HG03196 (cell line): ENCODE results near the gene PRSS27.

Experiments used
- ATAC-seq: cut with Tn5 transposase; IDR thresholded peaks from one replicate; pipeline ENCODE4 v1.9.1; 2021; ENCODE audit not compliant: unreplicated experiment

PRSS27 gene

DNA sequence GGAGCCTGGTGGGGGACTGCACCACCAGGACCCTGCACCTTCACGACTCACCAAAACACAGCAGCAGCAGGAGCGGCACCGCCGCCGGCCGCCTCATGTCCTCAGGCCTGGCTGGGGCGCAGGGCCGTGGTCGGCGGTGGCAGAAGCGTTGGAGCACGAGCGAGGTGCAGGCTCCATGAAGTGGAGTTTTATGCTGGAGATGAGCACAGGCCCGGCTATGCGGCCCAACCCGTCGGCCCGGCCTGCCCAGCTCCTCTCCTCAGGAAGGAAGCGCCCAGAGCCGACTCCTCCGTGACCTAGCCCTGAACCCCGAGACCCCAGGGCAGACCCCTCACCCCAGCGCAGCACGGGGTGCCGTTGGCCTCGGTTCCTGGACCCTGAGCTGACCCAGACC is at the start of gene PRSS27:
PRSS27 (minus strand) TSS at position 161 of the 394 bp plus-strand sequence; CDS start at position 97, 64 bp downstream.
- ATAC-seq: no peak

GRCh38 chr16:2769675-2770056 is 49.6 kb upstream of the PRSS27 start:
- ATAC-seq: no peak

GRCh38 chr16:2769100-2769529 is 49.1 kb upstream of the PRSS27 start:
- no peak for ATAC-seq

DNA sequence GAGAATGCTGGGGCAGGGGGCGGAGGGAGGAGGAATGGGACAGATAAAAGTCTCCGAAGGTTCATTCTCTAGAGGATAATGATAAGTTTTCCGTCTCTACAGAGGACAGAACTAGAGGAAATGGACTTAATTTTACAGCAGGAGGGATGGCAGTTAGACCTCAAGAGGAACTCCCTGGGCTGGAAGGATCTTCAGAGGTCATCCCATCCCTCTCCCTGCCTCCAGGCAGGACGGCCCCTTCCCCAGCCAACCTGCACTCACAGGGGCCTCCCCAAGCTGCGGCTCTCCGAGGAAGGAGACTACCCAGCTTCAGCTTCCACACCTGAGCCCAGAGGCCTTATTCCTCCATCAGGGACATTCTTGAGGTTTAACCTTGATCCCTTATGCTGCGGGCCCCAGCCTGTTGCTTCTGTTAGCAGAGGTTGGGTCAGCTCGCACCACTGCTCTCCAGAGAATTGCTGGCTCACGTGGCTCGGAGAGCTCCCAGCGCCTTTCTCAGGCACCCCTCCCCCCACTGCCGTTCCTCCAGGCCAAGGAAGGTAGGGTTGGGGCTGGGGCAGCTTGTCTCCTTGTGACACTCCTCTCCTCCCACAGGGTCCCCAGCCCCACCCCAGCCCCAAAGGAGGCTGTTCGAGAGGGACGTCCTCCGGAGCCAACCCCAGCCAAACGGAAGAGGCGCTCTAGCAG is 48.5 kb upstream of the PRSS27 start:
- no peak for ATAC-seq

DNA sequence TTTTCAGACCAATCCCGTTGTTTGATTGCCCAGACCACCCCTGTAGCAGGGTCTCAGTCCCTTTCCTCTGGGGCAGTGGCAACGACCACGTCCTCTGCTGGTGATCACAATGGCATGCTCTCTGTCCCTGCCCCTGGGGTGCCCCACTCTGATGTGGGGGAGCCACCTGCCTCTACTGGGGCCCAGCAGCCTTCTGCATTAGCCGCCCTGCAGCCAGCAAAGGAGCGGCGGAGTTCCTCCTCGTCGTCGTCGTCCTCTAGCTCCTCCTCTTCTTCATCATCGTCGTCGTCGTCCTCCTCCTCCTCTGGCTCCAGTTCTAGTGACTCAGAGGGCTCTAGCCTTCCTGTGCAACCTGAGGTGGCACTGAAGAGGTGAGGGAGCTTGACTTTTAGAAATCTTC is 47.9 kb upstream of the PRSS27 start:
- ATAC-seq: no peak

DNA sequence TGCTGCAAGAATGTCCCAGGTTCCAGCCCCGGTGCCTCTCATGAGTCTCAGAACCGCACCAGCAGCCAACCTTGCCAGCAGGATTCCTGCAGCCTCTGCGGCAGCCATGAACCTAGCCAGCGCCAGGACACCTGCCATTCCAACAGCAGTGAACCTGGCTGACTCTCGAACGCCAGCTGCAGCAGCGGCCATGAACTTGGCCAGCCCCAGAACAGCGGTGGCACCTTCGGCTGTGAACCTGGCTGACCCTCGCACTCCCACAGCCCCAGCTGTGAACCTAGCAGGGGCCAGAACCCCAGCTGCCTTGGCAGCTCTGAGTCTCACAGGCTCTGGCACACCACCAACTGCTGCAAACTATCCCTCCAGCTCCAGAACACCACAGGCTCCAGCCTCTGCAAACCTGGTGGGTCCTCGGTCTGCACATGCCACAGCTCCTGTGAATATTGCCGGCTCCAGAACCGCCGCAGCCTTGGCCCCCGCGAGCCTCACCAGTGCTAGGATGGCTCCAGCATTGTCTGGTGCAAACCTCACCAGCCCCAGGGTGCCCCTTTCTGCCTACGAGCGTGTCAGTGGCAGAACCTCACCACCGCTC is 47.2 kb upstream of the PRSS27 start:
- no peak for ATAC-seq

DNA sequence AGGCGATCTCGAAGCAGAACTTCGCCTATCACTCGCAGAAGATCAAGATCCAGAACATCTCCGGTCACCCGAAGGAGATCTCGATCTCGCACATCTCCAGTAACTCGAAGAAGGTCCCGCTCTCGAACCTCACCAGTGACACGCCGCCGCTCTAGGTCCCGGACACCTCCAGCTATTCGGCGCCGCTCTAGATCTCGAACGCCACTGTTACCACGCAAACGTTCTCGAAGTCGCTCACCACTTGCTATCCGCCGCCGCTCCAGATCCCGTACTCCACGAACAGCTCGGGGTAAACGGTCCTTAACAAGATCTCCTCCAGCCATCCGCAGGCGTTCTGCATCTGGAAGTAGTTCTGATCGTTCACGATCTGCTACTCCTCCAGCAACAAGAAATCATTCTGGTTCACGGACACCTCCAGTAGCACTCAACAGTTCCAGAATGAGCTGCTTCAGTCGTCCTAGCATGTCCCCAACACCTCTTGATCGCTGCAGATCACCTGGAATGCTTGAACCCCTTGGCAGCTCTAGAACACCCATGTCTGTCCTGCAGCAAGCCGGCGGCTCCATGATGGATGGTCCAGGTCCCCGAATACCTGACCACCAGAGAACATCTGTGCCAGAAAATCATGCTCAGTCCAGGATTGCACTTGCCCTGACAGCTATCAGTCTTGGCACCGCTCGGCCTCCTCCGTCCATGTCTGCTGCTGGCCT is 46.6 kb upstream of the PRSS27 start:
- ATAC-seq: no peak

DNA sequence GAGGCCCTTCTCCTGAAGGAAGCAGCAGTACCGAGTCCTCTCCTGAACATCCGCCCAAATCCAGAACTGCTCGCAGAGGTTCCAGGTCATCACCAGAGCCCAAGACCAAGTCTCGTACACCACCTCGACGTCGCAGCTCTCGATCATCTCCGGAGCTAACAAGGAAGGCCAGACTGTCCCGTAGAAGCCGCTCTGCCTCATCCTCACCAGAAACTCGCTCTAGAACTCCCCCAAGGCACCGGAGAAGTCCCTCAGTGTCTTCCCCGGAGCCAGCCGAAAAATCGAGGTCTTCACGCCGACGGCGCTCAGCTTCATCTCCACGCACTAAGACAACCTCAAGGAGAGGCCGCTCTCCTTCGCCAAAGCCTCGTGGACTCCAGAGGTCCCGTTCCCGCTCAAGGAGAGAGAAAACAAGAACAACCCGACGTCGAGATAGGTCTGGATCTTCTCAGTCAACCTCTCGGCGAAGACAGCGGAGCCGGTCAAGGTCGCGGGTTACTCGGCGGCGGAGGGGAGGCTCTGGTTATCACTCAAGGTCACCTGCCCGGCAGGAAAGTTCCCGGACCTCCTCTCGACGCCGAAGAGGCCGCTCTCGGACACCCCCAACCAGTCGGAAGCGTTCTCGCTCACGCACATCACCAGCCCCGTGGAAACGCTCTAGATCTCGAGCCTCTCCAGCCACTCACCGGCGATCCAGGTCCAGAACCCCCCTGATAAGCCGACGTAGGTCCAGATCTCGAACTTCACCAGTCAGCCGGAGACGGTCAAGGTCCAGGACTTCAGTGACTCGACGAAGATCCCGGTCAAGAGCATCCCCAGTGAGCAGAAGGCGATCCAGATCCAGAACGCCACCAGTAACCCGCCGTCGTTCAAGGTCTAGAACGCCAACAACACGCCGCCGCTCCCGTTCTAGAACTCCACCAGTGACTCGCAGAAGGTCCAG is 45.7 kb upstream of the PRSS27 start:
- ATAC-seq: no peak

DNA sequence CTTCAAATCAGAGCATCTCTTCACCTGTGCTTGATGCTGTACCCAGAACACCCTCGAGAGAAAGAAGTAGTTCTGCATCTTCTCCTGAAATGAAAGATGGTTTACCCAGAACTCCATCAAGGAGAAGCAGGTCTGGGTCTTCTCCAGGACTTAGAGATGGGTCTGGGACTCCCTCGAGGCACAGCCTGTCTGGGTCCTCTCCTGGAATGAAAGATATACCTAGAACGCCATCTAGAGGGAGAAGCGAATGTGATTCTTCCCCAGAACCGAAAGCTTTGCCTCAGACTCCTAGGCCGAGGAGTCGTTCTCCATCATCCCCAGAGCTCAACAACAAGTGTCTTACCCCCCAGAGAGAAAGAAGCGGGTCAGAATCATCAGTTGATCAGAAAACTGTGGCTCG is 44.7 kb upstream of the PRSS27 start:
- no peak for ATAC-seq

GRCh38 chr16:2763173-2763572 is 43.1 kb upstream of the PRSS27 start:
- no peak for ATAC-seq

DNA sequence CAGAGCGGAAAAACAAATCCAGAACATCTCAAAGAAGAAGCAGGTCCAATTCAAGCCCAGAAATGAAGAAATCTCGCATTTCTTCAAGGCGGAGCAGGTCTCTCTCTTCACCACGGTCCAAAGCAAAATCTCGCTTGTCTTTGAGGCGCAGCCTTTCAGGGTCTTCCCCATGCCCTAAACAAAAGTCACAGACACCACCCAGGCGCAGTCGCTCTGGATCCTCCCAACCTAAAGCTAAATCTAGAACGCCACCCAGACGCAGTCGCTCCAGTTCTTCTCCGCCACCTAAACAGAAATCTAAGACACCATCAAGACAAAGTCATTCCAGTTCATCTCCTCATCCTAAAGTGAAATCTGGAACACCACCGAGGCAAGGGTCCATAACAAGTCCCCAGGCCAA is 42.7 kb upstream of the PRSS27 start:
- ATAC-seq: no peak

DNA sequence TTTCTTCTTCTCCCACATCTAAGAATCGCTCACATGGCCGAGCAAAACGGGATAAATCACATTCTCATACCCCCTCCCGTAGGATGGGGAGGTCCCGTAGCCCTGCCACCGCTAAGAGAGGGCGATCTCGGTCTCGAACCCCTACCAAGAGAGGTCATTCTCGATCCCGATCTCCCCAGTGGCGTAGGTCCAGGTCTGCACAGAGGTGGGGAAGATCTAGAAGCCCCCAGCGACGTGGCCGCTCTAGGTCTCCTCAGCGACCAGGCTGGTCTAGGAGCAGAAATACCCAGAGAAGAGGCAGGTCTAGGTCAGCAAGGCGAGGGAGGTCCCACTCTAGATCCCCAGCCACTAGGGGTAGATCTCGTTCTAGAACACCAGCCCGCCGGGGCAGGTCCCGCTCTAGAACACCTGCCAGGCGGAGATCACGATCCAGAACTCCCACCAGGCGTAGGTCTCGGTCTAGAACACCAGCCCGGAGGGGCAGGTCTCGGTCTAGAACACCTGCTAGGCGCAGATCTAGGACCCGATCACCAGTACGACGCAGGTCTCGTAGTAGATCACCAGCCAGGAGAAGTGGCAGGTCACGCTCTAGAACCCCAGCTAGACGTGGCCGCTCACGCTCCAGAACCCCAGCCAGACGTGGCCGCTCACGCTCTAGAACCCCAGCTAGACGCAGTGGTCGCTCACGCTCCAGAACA is 42.0 kb upstream of the PRSS27 start:
- ATAC-seq: no peak

DNA sequence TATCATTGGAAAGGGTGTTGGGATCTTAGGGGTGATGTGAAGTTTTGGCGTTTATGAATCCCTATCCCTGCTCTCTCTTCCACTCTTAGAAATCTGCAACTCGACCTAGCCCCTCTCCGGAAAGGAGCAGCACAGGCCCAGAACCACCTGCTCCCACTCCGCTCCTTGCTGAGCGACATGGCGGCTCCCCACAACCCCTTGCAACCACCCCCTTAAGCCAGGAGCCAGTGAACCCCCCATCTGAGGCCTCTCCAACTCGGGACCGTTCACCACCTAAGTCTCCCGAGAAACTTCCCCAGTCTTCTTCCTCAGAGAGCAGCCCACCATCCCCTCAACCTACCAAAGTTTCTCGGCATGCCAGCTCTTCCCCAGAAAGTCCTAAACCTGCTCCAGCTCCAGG is 41.4 kb upstream of the PRSS27 start:
- no peak for ATAC-seq

DNA sequence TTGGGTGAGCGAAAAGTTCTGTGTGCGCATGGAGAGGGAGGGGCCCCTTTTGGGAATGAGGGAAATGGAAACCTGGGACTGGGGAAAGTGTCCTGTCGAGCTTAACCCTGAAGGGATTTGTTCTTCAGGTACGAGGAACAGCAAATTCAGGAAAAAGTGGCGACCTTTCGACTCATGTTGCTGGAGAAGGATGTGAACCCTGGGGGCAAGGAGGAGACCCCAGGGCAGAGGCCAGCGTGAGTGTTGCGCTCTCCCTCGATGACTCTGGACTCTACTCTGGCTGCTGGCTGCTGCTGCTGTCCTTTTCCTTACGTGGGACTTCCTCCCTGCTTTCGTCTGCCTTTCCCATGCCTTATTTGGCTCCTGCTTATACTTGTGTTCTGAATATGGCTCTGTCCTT is 37.3 kb upstream of the PRSS27 start:
- no peak for ATAC-seq

- no peak for ATAC-seq
These were observed 36.4 kb upstream of the PRSS27 start for GRCh38 chr16:2756288-2757015.

- ATAC-seq: no peak
These were observed 35.1 kb upstream of the PRSS27 start for GRCh38 chr16:2755158-2755557.

GRCh38 chr16:2753733-2754020 is 33.7 kb upstream of the PRSS27 start:
- ATAC-seq: no peak

GRCh38 chr16:2752850-2753732 is 33.1 kb upstream of the PRSS27 start:
- ATAC-seq: peak; percentile 33
